DOHH2 (cell line): ENCODE data around the gene IFRD2.

Experiments used
- EZH2phosphoT487 ChIP-seq: fragments of 200-600 bp; sonication (generic); IDR thresholded peaks from 2 replicates; pipeline ENCODE4 v1.6.1; 2017; ENCODE audit warnings: borderline replicate concordance, mild to moderate bottlenecking, antibody characterized with exemption, low read length, moderate library complexity, mixed read lengths
- TF ChIP-seq, protein P1 (sequence below): fragments of 200-600 bp; sonication (generic); IDR thresholded peaks from one replicate; pipeline ENCODE4 v1.5.1; 2014; ENCODE audit warnings: antibody characterized with exemption, mild to moderate bottlenecking, low read depth, low read length; ENCODE audit not compliant: poor library complexity, severe bottlenecking

DNA sequence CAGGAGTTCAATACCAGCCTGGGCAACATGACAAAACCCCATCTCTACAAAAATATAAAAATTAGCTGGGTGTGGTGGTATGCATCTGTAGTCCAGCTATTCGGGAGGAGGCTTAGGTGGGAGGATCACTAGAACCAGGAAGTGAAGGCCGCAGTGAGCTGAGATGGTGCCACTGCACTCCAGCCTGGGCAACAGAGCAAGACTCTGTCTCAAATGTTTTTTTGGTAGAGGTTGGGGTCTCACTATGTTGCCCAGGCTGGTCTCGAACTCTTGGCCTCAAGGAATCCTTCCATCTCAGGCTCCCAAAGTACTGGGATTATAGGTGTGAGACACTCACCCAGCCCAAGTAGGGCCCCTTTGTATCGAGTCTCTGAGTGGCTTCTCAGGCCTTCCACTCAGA lies 1.9 kb upstream of the IFRD2 start:
- TF ChIP-seq EZH2phosphoT487, result no peak
- TF ChIP-seq, protein P1, sequence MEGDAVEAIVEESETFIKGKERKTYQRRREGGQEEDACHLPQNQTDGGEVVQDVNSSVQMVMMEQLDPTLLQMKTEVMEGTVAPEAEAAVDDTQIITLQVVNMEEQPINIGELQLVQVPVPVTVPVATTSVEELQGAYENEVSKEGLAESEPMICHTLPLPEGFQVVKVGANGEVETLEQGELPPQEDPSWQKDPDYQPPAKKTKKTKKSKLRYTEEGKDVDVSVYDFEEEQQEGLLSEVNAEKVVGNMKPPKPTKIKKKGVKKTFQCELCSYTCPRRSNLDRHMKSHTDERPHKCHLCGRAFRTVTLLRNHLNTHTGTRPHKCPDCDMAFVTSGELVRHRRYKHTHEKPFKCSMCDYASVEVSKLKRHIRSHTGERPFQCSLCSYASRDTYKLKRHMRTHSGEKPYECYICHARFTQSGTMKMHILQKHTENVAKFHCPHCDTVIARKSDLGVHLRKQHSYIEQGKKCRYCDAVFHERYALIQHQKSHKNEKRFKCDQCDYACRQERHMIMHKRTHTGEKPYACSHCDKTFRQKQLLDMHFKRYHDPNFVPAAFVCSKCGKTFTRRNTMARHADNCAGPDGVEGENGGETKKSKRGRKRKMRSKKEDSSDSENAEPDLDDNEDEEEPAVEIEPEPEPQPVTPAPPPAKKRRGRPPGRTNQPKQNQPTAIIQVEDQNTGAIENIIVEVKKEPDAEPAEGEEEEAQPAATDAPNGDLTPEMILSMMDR, result no peak
